Loucy (cell line): ENCODE measurements around the gene ADCY5.

Source experiments
- H2AFZ ChIP-seq: fragments of 200-600 bp; sonication (generic); 2 replicates; pipeline ENCODE4 v1.6.0; 2016; ENCODE audit warnings: antibody characterized with exemption, mild to moderate bottlenecking, low read length, moderate library complexity
- H3F3A ChIP-seq: fragments of 200-600 bp; 2 replicates; pipeline ENCODE4 v1.6.0; 2016; ENCODE audit warnings: antibody characterized with exemption, low read depth, mild to moderate bottlenecking
- H3K27me3 ChIP-seq: fragments of 200-600 bp; sonication (generic); 2 replicates; pipeline ENCODE4 v1.6.1; 2014; ENCODE audit warnings: low read length, mild to moderate bottlenecking; ENCODE audit not compliant: insufficient read depth, poor library complexity, severe bottlenecking
- H3K36me3 ChIP-seq: fragments of 200-600 bp; sonication (generic); 2 replicates; pipeline ENCODE4 v1.6.1; 2016; ENCODE audit warnings: low read length; ENCODE audit not compliant: insufficient read depth
- H3K4me1 ChIP-seq: fragments of 200-600 bp; sonication (generic); 2 replicates; pipeline ENCODE4 v1.5.1; 2014; ENCODE audit warnings: low read length, mild to moderate bottlenecking; ENCODE audit not compliant: insufficient read depth, poor library complexity, severe bottlenecking
- H3K4me2 ChIP-seq: fragments of 200-600 bp; sonication (generic); 2 replicates; pipeline ENCODE4 v1.6.0; 2014; ENCODE audit warnings: antibody characterized with exemption, low read length, low read depth, mild to moderate bottlenecking; ENCODE audit not compliant: poor library complexity, severe bottlenecking
- H3K4me3 ChIP-seq: fragments of 200-600 bp; sonication (generic); 2 replicates; pipeline ENCODE4 v1.5.1; 2014; ENCODE audit warnings: low read length, mild to moderate bottlenecking, mixed read lengths; ENCODE audit not compliant: poor library complexity, severe bottlenecking
- H3K79me2 ChIP-seq: fragments of 200-600 bp; sonication (generic); 2 replicates; pipeline ENCODE4 v1.6.1; 2014; ENCODE audit warnings: low read length; ENCODE audit not compliant: insufficient read depth
- H3K9ac ChIP-seq: fragments of 200-600 bp; sonication (generic); 2 replicates; pipeline ENCODE4 v1.6.0; 2014; ENCODE audit warnings: mild to moderate bottlenecking, low read depth, low read length, moderate library complexity; ENCODE audit not compliant: poor library complexity, severe bottlenecking
- H3K9me2 ChIP-seq: fragments of 200-600 bp; sonication (generic); replicated peaks from 2 replicates; pipeline ENCODE4 v1.6.1; 2016; ENCODE audit warnings: low read depth, low read length, mixed read lengths
- H3K9me3 ChIP-seq: fragments of 200-600 bp; sonication (generic); 2 replicates; pipeline ENCODE4 v1.6.1; 2014; ENCODE audit warnings: mild to moderate bottlenecking, antibody characterized with exemption, low read length, low read depth; ENCODE audit not compliant: insufficient read depth
- H4K20me1 ChIP-seq: fragments of 200-600 bp; sonication (generic); 2 replicates; pipeline ENCODE4 v1.6.0; 2014; ENCODE audit warnings: antibody characterized with exemption, low read length, mild to moderate bottlenecking; ENCODE audit not compliant: insufficient read depth, poor library complexity, severe bottlenecking
- CTCF ChIP-seq: fragments of 200-600 bp; sonication (generic); conservative IDR thresholded peaks from 2 replicates; pipeline ENCODE4 v1.5.1; 2014; ENCODE audit warnings: mild to moderate bottlenecking, antibody characterized with exemption, low read length
- EZH2phosphoT487 ChIP-seq: fragments of 200-600 bp; IDR thresholded peaks from 2 replicates; pipeline ENCODE4 v1.6.1; 2018; ENCODE audit warnings: antibody characterized with exemption, mild to moderate bottlenecking, moderate library complexity, borderline replicate concordance

Gene ADCY5

DNA sequence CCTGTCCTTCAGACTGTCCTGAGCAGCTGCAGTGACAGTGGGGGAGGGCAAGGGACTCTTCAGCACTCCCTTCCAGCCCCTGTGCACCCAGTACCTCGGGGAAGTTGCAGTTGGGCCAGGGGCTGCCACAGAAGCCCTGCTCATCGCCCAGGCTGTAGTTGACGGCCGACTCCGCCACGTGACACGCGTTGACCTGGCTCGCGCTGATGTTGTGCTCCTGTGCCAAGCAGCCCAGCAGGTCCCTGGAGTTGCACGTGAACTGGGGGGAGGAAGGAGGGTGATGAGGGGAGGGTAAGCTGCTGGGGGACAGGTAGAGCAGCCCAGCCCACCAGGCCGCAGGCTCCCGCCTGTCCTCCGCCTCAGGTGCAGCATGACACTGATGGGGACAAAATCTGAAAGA, 145.9 kb downstream of the ADCY5 start:
- no peaks in the 10 kb centered on the region for H3K4me1 ChIP-seq
- H3K9me3 ChIP-seq, result no peaks in the 10 kb centered on the region
- H3K4me3 ChIP-seq, result no peak overlapping the region
- H3K9me2 ChIP-seq, result no peaks in the 10 kb centered on the region
- H2AFZ ChIP-seq, result no peak overlapping the region
- H3K27me3 ChIP-seq, result no peaks in the 10 kb centered on the region
- H3K4me2 ChIP-seq, result no peak overlapping the region
- H3K9ac ChIP-seq, result no peak overlapping the region
- no peaks in the 10 kb centered on the region for H3K79me2 ChIP-seq
- TF ChIP-seq EZH2phosphoT487, result no peak
- no peak for TF ChIP-seq CTCF
- H3K36me3 ChIP-seq, result no peaks in the 10 kb centered on the region
- no peaks in the 10 kb centered on the region for H4K20me1 ChIP-seq
- H3F3A ChIP-seq, result no peaks in the 10 kb centered on the region

- H3K79me2 ChIP-seq, result no peaks in the 10 kb centered on the region
- no peak overlapping the region for H2AFZ ChIP-seq
- no peaks in the 10 kb centered on the region for H3K36me3 ChIP-seq
- no peaks in the 10 kb centered on the region for H3K4me1 ChIP-seq
- no peaks in the 10 kb centered on the region for H3F3A ChIP-seq
- H4K20me1 ChIP-seq, result no peaks in the 10 kb centered on the region
- H3K4me2 ChIP-seq, result no peak overlapping the region
- no peaks in the 10 kb centered on the region for H3K9me2 ChIP-seq
- H3K9me3 ChIP-seq, result no peaks in the 10 kb centered on the region
- no peak for TF ChIP-seq CTCF
- TF ChIP-seq EZH2phosphoT487, result no peak
- H3K4me3 ChIP-seq, result no peak overlapping the region
- H3K9ac ChIP-seq, result no peak overlapping the region
- no peaks in the 10 kb centered on the region for H3K27me3 ChIP-seq
These were observed 147.3 kb downstream of the ADCY5 start for GRCh38 chr3:123301331-123302184.

DNA sequence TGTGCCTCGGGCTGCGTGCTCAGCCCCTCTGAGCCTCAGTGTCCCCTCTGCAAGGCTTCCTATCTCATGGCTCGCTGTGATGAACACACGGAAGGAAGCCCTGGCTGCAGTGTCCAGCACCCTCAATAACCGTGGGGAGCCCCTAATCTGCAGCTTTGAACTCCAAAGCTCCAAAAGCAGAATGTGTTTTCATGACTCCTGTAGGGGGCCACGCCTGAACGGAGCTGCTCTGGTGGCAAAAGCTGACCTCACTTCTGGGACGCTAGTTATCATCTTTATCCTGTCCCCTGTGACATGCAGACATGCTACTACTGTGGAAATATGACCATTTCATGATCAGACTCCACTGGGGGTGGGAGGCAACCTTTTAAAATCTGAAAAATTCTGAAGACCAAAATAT, 148.3 kb downstream of the ADCY5 start:
- TF ChIP-seq EZH2phosphoT487, result no peak
- no peak for TF ChIP-seq CTCF
- Histone ChIP-seq H3K4me1 (no peaks in the 10 kb centered on the region), H3K9me2 (no peaks in the 10 kb centered on the region), H3K4me3 (no peak overlapping the region), H3K36me3 (no peaks in the 10 kb centered on the region), H2AFZ (no peak overlapping the region), H4K20me1 (no peaks in the 10 kb centered on the region), H3K27me3 (no peaks in the 10 kb centered on the region), H3K9ac (no peak overlapping the region), H3F3A (no peaks in the 10 kb centered on the region), H3K9me3 (no peaks in the 10 kb centered on the region), H3K4me2 (no peak overlapping the region), H3K79me2 (no peaks in the 10 kb centered on the region)
